Mesenteric fat pad (tissue), 1 donor: ENCODE results near the gene HEPACAM. TPM values are rescaled to one million over a fixed set of nuclear protein-coding genes. Genes with fewer than 3 reads are reported as not detected.
A peak's percentile ranks its signal among the peaks of the same experiment; 100 is the strongest.

Experiments
- DNase-seq: peaks from one replicate; pipeline ENCODE4 v3.0.0-alpha.2; 2020; ENCODE audit warnings: low spot score
- total RNA-seq: library from RNA; stranded (reverse); fragmentation: NEBNext Ultra II Directional; extraction: Animal tissue kit (Norgen Biotek cat#: 25700); gene quantifications from one replicate; pipeline ENCODE4 v1.2.1, GENCODE V29; 2021
- donor health status: DM: yes; HTN: yes; CAD: no.

HEPACAM gene
- total RNA-seq, 1 donor from 2014 or later = 33.4 TPM

- DNase-seq = peak; percentile 59
Observed at GRCh38 chr11:124870430-124870829, 65.4 kb downstream of the HEPACAM start.

DNA sequence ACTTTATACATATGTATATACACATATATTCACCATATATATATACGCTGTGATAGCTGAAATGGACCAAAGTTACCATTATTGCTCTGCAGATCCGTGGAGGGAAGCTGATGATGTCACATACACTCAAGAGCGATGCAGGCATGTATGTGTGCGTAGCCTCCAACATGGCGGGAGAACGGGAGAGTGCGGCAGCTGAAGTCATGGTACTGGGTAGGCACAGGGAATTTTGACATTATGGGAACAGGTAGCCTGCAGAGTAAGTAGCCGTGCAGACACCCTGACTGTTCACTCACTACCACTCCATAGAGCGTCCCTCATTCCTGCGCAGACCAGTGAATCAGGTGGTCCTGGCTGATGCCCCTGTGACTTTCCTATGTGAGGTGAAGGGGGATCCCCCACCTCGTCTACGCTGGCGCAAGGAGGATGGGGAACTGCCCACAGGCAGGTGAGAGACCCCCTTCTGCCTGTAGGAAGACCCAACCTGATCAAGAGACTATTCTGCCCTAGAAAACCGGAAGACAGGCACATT is 65.9 kb downstream of the HEPACAM start:
- DNase-seq = peak; percentile 59

DNA sequence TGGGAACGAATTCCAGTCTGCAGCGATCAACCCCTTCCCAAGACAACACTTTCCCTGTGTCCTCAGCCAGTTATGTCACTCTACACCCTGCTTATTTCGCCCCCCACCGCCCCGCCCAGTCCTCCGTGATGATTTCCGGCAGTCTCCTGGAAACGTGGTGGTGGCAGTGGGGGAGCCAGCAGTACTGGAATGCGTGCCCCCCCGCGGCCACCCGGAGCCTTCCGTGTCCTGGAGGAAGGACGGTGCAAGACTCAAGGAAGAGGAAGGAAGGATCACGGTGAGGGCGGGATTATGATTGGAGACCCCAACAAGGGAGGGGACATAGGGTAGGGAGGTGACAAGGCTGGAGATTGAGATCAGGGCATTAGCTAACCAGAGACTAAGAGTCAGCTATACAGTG is 66.5 kb downstream of the HEPACAM start:
- DNase-seq = peak; percentile 55

Other genes starting within 250 kb of the HEPACAM start
- 4.0 TPM for gene NRGN, start 196.1 kb downstream of the HEPACAM start, total RNA-seq
- gene VSIG2, start 183.8 kb downstream of the HEPACAM start, total RNA-seq = 2.0 TPM
- 84.0 TPM for gene ESAM, start 173.8 kb downstream of the HEPACAM start, total RNA-seq
- 11.3 TPM for gene MSANTD2, start 135.6 kb downstream of the HEPACAM start, total RNA-seq
- gene ROBO3, start 70.6 kb downstream of the HEPACAM start, total RNA-seq = 14.8 TPM
- gene ROBO4, start 38.2 kb downstream of the HEPACAM start, total RNA-seq = 70.9 TPM
- gene HEPN1, start 16.8 kb downstream of the HEPACAM start, total RNA-seq = not detected
- gene CCDC15, start 18.2 kb upstream of the HEPACAM start, total RNA-seq = 0.93 TPM
- 17.5 TPM for gene SLC37A2, start 127.3 kb upstream of the HEPACAM start, total RNA-seq
- 24.6 TPM for gene TMEM218, start 175.6 kb upstream of the HEPACAM start, total RNA-seq
- gene PKNOX2, start 228.7 kb upstream of the HEPACAM start, total RNA-seq = 2.6 TPM